ENCODE measurements around the gene EIF3K.

EIF3K gene

DNA sequence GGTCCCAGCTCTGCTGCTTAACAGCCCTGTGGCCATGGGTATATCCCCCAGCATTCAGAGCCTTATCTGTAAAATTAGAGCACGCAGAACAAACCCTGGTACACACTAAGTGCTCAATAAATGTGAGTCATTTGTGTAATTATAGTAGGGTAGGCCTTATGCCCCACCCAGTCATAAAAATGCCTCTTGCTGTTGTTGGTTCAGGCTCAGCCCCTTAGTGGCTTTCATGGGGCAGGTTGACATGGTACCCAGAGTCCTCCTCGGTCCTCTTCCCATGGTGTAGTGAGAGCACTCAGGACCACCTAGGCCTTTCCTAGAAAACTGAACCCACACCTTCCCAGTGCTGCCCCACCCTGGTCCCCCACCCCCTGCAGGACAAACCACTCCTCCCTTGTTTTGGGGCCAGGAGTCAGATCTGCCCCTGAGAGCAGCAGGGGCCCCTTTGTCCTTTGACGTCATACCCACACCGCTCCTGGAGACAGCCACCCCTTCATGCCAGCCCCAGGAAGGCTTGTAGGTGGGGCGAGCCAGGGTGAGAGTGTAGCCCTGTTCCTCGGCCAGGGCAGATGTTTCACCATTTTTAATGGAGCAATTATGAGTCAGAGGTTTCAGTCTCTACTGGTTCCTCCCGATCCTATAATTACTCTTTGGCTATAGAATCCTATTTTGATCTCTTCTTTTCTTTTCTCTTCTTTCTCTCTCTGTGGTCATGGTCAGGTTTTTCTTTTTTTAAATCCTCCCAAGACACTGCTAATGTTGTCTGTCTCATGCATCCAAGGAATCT, 65.3 kb downstream of the EIF3K start:
- no peak for DNase-seq (ENCODE audit: low read depth, low spot score)

GRCh38 chr19:38684862-38685665, 66.1 kb downstream of the EIF3K start:
- no peak for DNase-seq (ENCODE audit: low read depth, low spot score)

GRCh38 chr19:38685666-38686529, 66.9 kb downstream of the EIF3K start:
- DNase-seq (ENCODE audit: low read depth, low spot score): no peak

- no peak for DNase-seq (ENCODE audit: low read depth, low spot score)
Measured at GRCh38 chr19:38686530-38686888, 67.5 kb downstream of the EIF3K start.

All from smooth muscle cell of the brain vasculature (primary cell).